Stimulated activated naive CD8-positive, alpha-beta T cell treated with anti-CD3 and anti-CD28 coated beads, Interleukin-15, amount 100 ng/mL, for 72 hours (primary cell): ENCODE results near the gene FZR1.

Source experiments
- ATAC-seq: fragments of 150-1000 bp; cut with Tn5 transposase; 2 replicates; pipeline ENCODE4 v1.10.0; 2021; ENCODE audit warnings: mild to moderate bottlenecking, moderate library complexity
- DNase-seq, 2 donors: peaks; one replicate each; pipeline ENCODE4 v3.0.0; 2021 to 2022
- H3K27ac Mint-ChIP-seq, 2 donors: one replicate each; pipeline ENCODE4 v1.8.0; 2022; ENCODE audit warnings: mild to moderate bottlenecking in 2 of 2, mixed read lengths in 2 of 2, moderate library complexity in 2 of 2
- H3K27me3 Mint-ChIP-seq: one replicate; pipeline ENCODE4 v1.8.0; 2022; ENCODE audit warnings: mixed read lengths
- H3K4me1 Mint-ChIP-seq: one replicate; pipeline ENCODE4 v1.8.0; 2022; ENCODE audit warnings: mild to moderate bottlenecking, mixed read lengths
- H3K4me3 Mint-ChIP-seq, 2 donors: one replicate each; pipeline ENCODE4 v1.8.0; 2022; ENCODE audit warnings: mild to moderate bottlenecking in 2 of 2, mixed read lengths in 2 of 2, moderate library complexity in 1 of 2
- H3K9me3 Mint-ChIP-seq, 2 donors: one replicate each; pipeline ENCODE4 v1.8.0; 2022; ENCODE audit warnings: mixed read lengths in 2 of 2

The FZR1 gene

DNA sequence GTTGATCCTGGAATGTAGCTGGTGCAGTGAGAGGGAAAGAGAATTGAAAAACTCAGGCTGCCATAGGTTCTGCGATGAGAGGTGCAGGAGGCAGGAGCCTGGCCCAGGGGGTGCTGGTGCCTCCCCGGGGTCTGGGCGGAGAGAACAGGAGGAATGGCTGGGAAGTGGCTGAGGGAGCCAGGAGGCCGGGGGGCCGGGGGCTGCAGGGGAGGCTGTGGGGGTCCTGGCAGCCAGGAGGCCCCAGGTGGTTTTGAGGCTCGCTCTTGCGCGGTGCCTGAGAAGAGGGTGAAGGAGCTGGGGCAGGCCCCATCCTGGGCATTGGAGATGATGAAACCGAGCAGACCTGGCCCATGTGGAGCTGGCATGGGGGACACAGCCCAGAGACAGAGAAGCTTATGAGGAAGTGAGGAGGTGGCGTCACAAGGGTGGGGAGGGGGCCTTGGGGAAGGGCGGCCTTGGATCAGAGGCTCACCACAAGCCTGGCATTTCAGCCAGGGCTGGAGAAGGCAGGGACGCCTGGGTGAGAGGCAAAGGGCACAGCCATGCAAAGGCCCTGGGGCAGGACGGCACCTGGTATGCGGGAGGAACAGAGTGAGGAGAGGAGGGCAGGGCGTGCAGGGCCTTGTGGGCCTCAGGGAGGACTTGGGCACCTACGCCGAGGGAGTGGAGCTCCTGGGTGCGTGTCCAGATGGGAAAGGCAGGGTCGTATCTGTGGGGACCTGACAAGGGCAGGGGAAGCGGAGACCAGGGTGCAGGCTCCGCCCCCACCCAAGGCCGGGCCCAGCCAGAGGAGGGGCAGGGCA is 31.5 kb downstream of the FZR1 start:
- DNase-seq = no peak
- peak overlapping the region in 1 of 2 donors; percentile 77 for H3K27ac Mint-ChIP-seq
- peak; percentile 20 for ATAC-seq
- H3K4me1 Mint-ChIP-seq = peaks cover 7% of the 10 kb centered on the region
- H3K27me3 Mint-ChIP-seq = no peaks in the 10 kb centered on the region
- peak overlapping the region in 1 of 2 donors; percentile 21 for H3K4me3 Mint-ChIP-seq
- H3K9me3 Mint-ChIP-seq = no peaks in the 10 kb centered on the region

DNA sequence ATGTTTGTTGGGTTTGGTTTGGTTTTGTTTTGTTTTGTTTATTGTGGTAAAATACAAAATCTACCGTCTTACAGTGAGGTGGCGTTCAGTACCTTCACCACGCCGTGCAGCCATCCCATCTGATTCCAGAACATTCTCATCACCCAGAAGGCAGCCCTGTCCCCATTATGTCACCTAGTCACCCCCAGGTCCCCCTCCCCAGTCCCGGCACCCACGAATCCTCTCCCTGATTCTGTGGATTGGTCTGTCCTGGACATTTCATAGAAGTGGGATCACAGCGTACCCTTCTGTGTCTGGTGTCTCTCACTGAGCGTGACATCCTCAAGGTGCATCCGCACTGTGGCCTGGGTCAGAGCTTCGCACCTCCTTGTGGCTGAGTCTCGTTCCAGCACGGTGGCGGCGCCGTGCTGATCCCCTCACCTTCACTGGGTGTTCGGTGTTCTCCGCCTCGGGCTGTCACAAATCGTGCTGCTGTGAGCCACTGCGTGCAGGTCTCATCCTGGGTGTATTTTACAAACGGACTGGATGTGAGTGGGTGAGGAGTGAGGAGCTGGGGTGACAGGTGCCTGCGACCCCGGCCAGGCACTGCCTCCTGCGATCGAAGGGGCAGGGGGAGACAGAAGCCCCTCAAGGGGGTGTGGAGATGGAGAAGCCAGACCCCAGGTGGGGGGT is 32.3 kb downstream of the FZR1 start:
- Mint-ChIP-seq H3K4me3 (no peak overlapping the region), H3K27me3 (no peaks in the 10 kb centered on the region), H3K9me3 (no peaks in the 10 kb centered on the region), H3K4me1 (peaks cover 7% of the 10 kb centered on the region), H3K27ac (peak overlapping the region in 1 of 2 donors; percentile 77)
- DNase-seq (no peak), ATAC-seq (no peak)

- Mint-ChIP-seq H3K4me1 (peaks cover 7% of the 10 kb centered on the region), H3K27ac (peak within 1 kb of the TSS in 1 of 2 donors; percentile 91), H3K4me3 (no peak within 1 kb of the TSS), H3K9me3 (no peaks in the 10 kb centered on the region), H3K27me3 (no peaks in the 10 kb centered on the region)
- ATAC-seq (no peak), DNase-seq (no peak)
Measured at GRCh38 chr19:3538965-3539755, 33.0 kb downstream of the FZR1 start, which contains the start of gene TEKTIP1. TSS of gene TEKTIP1 (plus strand) at chr19:3539174. CDS start at chr19:3539178, 4 bp downstream.

DNA sequence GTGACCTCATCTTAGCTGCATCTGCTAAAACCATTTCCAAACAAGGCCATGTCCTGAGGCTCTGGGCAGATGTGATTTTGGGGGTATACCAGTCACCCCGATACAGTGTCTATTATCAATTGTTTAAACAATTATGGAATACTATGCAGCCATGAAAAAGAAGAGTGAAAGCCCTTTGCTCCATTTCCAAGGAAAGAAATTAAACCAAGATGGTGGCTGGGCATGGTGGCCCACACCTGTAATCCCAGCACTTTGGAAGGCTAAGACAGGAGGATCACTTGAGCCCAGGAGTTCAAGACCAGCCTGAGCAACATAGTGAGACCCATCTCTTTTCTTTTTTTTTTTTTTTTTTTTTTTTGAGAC is 33.6 kb downstream of the FZR1 start:
- H3K27me3 Mint-ChIP-seq = no peaks in the 10 kb centered on the region
- H3K27ac Mint-ChIP-seq = peak overlapping the region in 1 of 2 donors; percentile 91
- peaks cover 7% of the 10 kb centered on the region for H3K4me1 Mint-ChIP-seq
- H3K4me3 Mint-ChIP-seq = no peak overlapping the region
- H3K9me3 Mint-ChIP-seq = no peaks in the 10 kb centered on the region
- DNase-seq (no peak), ATAC-seq (no peak)

- H3K4me3 Mint-ChIP-seq = no peak overlapping the region
- H3K4me1 Mint-ChIP-seq = peaks cover 25% of the 10 kb centered on the region
- peak overlapping the region in 1 of 2 donors; percentile 74 for H3K27ac Mint-ChIP-seq
- H3K27me3 Mint-ChIP-seq = no peaks in the 10 kb centered on the region
- no peaks in the 10 kb centered on the region for H3K9me3 Mint-ChIP-seq
- DNase-seq = no peak
- ATAC-seq = peak; percentile 29
Measured at GRCh38 chr19:3543150-3544057, 37.3 kb downstream of the FZR1 start.

DNA sequence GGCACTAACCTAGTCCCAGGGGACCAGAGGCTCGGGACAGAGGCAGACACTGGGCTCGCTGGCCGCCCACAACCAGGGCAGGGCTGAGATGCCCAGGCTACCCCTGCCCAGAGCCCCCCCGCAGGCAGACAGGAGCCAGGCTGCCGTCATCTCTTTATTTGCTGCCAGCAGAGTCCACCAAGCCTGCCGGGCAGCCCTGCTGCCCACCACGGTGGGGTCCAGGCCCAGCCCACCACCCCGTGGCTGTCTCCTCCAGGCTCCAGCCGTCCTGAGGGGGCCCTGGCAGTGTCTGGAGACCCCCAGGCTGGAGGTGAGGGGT is 37.9 kb downstream of the FZR1 start:
- no peak for DNase-seq
- Mint-ChIP-seq H3K27ac (peak overlapping the region in 1 of 2 donors; percentile 63), H3K9me3 (no peaks in the 10 kb centered on the region), H3K4me1 (peaks cover 31% of the 10 kb centered on the region), H3K4me3 (no peak overlapping the region), H3K27me3 (no peaks in the 10 kb centered on the region)
- ATAC-seq = peak; percentile 1

- H3K4me3 Mint-ChIP-seq = no peak overlapping the region
- H3K9me3 Mint-ChIP-seq = no peaks in the 10 kb centered on the region
- ATAC-seq = peak; percentile 68
- H3K27me3 Mint-ChIP-seq = no peaks in the 10 kb centered on the region
- DNase-seq = peak; percentile 79 to 81
- peak overlapping the region in 1 of 2 donors; percentile 82 for H3K27ac Mint-ChIP-seq
- H3K4me1 Mint-ChIP-seq = peaks cover 33% of the 10 kb centered on the region
Measured at GRCh38 chr19:3544742-3545668, 38.9 kb downstream of the FZR1 start.

- no peak overlapping the region for H3K4me3 Mint-ChIP-seq
- no peak for ATAC-seq
- no peaks in the 10 kb centered on the region for H3K27me3 Mint-ChIP-seq
- H3K27ac Mint-ChIP-seq = peak overlapping the region in 1 of 2 donors; percentile 95
- DNase-seq = no peak
- H3K4me1 Mint-ChIP-seq = peaks cover 34% of the 10 kb centered on the region
- no peaks in the 10 kb centered on the region for H3K9me3 Mint-ChIP-seq
Measured at GRCh38 chr19:3545669-3546034, 39.5 kb downstream of the FZR1 start.

DNA sequence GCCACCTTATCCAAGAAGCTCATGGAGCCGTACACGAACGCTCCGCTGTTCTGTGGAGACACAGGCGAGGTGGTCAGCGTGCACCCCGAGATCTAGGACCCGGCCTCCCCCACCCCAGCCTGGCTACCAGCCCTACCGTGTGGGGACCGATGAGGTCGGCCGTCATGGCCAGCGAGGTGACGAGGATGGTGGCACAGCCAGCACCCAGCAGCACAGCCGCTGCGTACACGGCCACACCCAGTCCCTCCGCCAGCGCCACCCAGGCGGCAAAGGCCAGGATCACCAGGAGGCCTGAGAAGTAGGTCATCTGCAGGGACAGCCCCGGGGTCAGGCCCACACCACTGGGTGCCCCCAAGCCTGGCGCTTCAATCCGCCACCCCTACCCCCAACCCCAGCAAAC is 40.0 kb downstream of the FZR1 start:
- Mint-ChIP-seq H3K9me3 (no peaks in the 10 kb centered on the region), H3K4me3 (no peak overlapping the region), H3K27me3 (no peaks in the 10 kb centered on the region), H3K4me1 (peaks cover 38% of the 10 kb centered on the region), H3K27ac (peak overlapping the region in 1 of 2 donors; percentile 12)
- ATAC-seq (no peak), DNase-seq (no peak)

DNA sequence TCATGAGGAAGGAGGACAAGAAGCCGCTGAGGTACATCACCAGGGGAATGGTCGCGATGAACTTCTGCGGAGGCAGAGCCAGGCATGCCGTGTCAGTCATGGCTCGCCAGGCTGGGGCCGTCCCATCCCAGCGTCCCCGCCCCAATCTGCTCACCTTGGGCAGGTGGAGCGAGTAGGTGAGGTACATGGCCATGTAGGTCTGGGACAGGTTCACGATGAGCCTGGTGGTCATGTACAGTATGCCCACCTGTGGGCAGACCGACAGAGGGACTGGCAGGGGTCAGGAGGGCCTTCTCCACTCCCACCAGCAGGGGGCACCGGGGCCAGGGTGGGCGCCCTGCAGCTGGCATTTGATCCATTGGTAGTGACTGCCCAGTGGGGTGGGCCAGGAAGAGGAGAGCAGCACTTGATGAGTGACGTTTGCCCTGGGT is 41.2 kb downstream of the FZR1 start:
- Mint-ChIP-seq H3K9me3 (no peaks in the 10 kb centered on the region), H3K4me3 (no peak overlapping the region), H3K4me1 (peaks cover 50% of the 10 kb centered on the region), H3K27ac (peak overlapping the region in 1 of 2 donors; percentile 83), H3K27me3 (no peaks in the 10 kb centered on the region)
- peak in 1 of 2 donors; percentile 48 for DNase-seq
- ATAC-seq = peak; percentile 32

DNA sequence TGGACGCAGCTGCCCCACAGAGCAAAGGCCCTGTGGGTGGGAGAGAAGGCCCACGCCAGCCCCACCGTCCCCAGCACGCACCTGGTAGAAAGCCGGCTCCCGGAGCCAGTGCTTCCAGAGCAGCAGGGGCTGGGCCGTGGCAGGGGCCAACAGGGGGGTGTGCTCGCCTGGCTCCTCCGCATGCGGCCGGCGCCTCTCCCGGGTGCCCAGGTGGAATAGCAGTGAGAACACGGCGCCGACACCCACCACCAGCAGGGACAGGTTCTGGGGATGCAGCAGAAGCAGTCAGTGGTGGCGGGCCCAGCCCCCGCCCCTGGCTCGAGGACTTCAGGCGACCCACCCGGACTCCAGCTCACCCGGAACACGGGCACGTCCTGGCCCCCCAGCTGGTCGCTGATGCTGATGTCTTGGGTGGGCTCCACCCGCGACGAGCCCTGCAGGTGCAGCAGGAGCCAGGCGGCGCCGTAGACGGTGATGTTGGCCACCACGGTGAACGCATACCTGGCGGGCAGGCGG is 41.7 kb downstream of the FZR1 start:
- no peak overlapping the region for H3K4me3 Mint-ChIP-seq
- no peaks in the 10 kb centered on the region for H3K9me3 Mint-ChIP-seq
- no peak overlapping the region for H3K27ac Mint-ChIP-seq
- ATAC-seq (no peak), DNase-seq (no peak)
- peaks cover 55% of the 10 kb centered on the region for H3K4me1 Mint-ChIP-seq
- no peaks in the 10 kb centered on the region for H3K27me3 Mint-ChIP-seq

DNA sequence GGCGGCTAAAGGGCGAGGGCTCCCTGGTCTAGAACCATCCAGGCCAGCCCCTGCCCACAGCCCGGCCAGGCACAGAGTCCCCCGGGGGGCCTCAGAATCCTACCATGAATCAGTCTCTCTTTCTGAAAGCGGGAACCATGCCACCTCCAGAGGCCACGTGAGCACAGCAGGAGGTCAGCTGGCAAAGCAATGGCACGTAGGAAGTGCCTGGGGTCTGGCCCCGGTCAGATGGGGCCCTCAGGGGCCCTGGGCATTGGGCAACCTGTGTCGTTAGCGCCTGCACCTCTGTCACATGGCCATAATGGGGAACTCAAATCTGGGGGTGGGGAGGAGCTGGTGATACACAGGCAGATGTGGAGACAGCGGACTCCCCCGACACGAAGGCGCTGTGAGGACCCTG is 42.5 kb downstream of the FZR1 start:
- H3K4me3 Mint-ChIP-seq = no peak overlapping the region
- H3K27me3 Mint-ChIP-seq = no peaks in the 10 kb centered on the region
- H3K27ac Mint-ChIP-seq = no peak overlapping the region
- DNase-seq (no peak), ATAC-seq (no peak)
- H3K4me1 Mint-ChIP-seq = peaks cover 63% of the 10 kb centered on the region
- H3K9me3 Mint-ChIP-seq = no peaks in the 10 kb centered on the region

DNA sequence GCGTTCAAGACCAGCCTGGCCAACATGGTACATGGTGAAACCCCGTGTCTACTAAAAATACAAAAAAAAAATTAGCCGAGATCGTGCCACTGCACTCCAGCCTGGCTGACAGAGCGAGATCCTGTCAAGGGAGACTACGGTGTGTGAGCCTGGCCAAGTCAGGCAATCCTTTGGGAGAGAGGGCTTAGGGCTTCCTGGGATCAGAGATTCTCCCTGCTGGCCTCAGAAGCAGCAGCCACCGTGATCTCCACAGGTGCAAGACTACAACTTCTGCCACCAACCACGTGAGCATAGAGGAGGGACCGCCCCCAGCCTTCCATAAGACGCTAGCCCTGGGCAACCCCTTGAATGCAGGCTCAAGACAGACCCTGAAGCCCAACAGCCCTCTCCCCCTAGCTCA is 43.7 kb downstream of the FZR1 start:
- ATAC-seq (no peak), DNase-seq (no peak)
- H3K9me3 Mint-ChIP-seq = no peaks in the 10 kb centered on the region
- peaks cover 71% of the 10 kb centered on the region for H3K4me1 Mint-ChIP-seq
- H3K27ac Mint-ChIP-seq = no peak overlapping the region
- H3K27me3 Mint-ChIP-seq = no peaks in the 10 kb centered on the region
- no peak overlapping the region for H3K4me3 Mint-ChIP-seq
